AG09309 (cell line): ENCODE results near the gene TIAM1.

Experiments used
- DNase-seq: peaks from one replicate; pipeline ENCODE4 v3.0.0-alpha.2; 2010; ENCODE audit warnings: low read depth
- H3K4me3 ChIP-seq: 2 replicates; pipeline ENCODE4 v1.5.1; 2011; ENCODE audit warnings: mild to moderate bottlenecking, low read depth, low read length, moderate library complexity; ENCODE audit not compliant: control insufficient read depth
- TF ChIP-seq, protein P1 (sequence below): IDR thresholded peaks from 2 replicates; pipeline ENCODE4 v1.5.1; 2011; ENCODE audit warnings: mild to moderate bottlenecking, low read depth, low read length, inconsistent platforms; ENCODE audit not compliant: insufficient read depth, control insufficient read depth; ENCODE audit errors: missing control alignments

Gene TIAM1

DNA sequence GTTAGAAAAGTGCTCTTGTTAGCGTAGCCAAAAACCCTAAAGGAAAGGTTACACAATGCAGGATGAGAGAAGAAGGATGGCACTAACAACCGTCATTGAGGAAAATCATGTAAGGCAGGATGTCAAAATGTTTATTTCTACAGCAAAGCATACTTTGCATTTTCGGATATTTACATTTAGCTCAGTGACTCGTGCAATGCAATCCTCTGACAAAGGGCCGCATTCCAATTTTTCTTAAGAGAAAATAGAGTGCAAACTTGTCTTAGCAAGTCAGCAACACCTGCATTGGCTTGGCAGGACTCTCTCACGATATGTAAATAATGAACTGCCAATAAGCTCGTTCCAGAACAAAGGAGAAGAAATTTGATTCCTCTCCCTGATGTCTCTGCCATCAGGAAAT is 33.3 kb downstream of the TIAM1 start:
- no peak for DNase-seq
- TF ChIP-seq, protein P1, sequence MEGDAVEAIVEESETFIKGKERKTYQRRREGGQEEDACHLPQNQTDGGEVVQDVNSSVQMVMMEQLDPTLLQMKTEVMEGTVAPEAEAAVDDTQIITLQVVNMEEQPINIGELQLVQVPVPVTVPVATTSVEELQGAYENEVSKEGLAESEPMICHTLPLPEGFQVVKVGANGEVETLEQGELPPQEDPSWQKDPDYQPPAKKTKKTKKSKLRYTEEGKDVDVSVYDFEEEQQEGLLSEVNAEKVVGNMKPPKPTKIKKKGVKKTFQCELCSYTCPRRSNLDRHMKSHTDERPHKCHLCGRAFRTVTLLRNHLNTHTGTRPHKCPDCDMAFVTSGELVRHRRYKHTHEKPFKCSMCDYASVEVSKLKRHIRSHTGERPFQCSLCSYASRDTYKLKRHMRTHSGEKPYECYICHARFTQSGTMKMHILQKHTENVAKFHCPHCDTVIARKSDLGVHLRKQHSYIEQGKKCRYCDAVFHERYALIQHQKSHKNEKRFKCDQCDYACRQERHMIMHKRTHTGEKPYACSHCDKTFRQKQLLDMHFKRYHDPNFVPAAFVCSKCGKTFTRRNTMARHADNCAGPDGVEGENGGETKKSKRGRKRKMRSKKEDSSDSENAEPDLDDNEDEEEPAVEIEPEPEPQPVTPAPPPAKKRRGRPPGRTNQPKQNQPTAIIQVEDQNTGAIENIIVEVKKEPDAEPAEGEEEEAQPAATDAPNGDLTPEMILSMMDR: no peak
- no peak overlapping the region for H3K4me3 ChIP-seq

DNA sequence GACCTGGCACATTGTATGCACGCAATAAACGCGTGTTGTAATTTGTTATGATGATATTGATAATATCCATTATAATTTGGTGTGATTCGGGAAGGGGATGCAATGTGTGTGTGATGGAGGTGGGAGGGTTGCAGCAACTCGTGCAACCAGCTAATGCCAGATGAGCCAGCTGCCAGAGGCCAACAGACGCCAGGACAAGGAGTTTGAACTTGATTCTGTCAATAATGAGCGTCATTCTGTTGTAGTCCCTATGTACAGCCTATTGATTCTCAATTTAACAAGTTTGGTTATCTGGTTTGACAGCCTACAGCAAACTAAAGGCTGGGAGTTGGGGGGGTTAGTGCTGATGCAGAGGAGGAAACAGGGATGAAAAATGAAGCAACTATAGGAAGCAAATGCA is 35.5 kb downstream of the TIAM1 start:
- no peak for DNase-seq
- no peak overlapping the region for H3K4me3 ChIP-seq
- TF ChIP-seq, protein P1: no peak

DNA sequence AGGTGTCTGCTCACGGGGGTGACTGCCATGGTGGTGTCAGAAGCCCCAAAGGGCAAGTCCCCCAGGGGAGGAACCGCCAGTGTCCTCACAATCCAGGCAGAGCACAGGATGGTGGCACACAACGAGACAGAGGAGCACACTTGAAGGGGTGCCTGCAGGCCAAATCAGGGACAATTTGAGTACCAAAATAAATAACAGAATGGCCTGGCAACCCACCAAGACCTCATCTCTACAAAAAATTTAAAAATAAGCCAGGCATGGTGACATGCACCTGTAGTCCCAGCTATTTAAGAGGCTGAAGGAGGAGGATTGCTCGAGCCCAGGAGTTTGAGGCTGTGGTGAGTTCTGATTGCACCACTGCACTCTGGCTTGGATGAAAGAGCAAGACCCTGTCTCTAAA is 38.2 kb downstream of the TIAM1 start:
- TF ChIP-seq, protein P1: no peak
- DNase-seq: no peak
- H3K4me3 ChIP-seq: no peak overlapping the region

DNA sequence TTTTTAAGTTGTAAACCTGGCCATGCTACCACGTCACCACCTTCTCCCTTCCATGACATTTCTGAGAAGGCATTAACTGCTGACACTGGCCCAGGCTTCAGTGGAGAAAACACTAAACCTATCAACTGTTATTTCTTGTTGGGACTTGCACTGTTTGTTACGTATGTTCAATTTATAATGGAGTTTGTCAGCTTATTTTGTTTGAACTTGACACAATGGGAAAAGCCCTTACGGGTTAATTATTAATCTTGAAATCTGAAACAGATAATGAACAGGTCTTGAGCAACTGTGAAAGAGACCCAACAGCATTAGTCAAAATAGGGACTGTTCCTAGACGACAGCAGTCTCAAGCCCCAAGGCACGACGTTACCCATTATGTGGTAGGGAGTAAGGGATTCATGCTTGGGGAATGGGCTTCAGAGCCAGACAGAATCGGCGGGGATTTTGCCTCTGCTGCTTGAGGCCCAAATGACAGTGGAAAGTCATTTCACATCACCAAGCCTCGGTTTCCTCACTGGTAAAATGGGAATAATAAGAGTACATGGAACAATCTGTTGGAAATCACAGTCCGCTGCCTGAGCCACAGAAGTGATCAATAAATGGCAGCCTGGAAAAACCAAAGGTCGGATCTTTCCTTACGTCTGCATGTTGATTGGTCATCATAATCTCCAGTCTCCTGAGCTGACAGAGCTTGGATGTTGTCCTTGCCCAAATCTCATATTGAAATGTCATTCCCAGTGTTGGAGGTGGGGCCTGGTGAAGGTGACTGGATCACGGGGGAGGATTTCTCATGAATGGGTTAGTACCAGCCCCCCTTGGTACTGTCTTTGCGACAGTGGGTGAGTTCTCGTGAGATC is 44.5 kb downstream of the TIAM1 start:
- DNase-seq: no peak
- H3K4me3 ChIP-seq: no peak overlapping the region
- TF ChIP-seq, protein P1: no peak

DNA sequence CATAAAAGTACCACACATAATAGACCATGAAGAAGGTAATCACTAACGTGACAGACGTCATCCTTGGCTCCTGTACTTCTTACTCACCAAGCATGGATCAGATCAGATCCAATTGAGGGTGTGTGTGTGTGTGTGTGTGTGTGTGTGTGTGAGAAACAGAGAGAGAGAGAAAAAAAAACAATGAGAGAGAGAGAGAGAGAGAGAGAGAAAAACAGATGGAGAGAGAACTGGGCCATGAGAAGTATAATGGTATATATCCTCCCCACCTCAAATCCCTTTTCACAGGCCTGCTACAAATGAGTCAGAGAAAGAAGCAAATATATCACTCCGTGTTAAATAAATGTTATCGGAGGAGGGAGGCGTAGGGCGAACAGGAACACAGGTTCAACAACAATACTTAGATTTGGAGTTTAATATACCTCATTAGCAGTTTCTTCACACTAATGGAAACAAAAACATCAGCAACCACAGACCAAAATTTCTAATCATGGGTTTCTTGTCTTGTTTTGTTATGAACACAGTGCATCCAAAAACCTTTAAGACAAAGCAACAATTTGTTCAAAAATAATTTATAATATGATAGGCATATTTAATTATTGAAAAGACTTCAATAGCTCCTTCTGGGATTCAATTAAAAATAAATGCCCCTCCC is 45.3 kb downstream of the TIAM1 start:
- no peak for DNase-seq
- H3K4me3 ChIP-seq: no peak overlapping the region
- TF ChIP-seq, protein P1: no peak

DNA sequence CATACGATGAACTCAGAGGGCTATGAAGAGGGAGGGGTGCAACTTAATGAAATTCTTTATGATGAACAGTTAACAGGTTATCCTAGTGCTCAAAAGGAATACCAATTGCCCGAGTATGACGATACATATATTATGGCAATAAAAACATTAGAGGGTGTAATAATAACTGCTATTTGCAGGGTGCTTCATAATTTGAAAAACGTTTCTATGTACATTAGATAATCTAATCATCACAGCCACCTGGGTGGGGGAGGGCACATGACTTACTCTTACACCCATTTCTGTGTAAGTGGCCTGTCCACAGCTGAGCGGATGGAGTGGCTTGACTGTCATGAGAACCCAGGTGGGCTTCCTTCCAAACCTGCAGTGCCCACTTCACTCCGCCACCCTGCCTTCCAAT is 46.3 kb downstream of the TIAM1 start:
- TF ChIP-seq, protein P1: no peak
- H3K4me3 ChIP-seq: no peak overlapping the region
- no peak for DNase-seq
